Stimulated activated CD4-positive, alpha-beta T cell treated with anti-CD3 and anti-CD28 coated beads, Interleukin-4, amount 100 ng/mL, for 24 hours (primary cell): ENCODE measurements around the gene SHROOM2.
"Not testable (repeated sequence)": the region's sequence is repeated elsewhere in the genome, so short reads cannot be mapped to it uniquely, and the experiment has no call there.

Experiments used
- DNase-seq: peaks from one replicate; pipeline ENCODE4 v3.0.0-alpha.2; 2020

The SHROOM2 gene

GRCh38 chrX:9842541-9842940, 56.3 kb downstream of the SHROOM2 start:
- DNase-seq: no peak

GRCh38 chrX:9844936-9845577, 58.8 kb downstream of the SHROOM2 start:
- no peak for DNase-seq

GRCh38 chrX:9845578-9845952, 59.3 kb downstream of the SHROOM2 start:
- no peak for DNase-seq

- DNase-seq: no peak
Measured at GRCh38 chrX:9846631-9847030, 60.4 kb downstream of the SHROOM2 start.

GRCh38 chrX:9847071-9847470, 60.8 kb downstream of the SHROOM2 start:
- DNase-seq: no peak

GRCh38 chrX:9848718-9849479, 62.7 kb downstream of the SHROOM2 start:
- no peak for DNase-seq

GRCh38 chrX:9851890-9852289, 65.7 kb downstream of the SHROOM2 start:
- no peak for DNase-seq

- DNase-seq: no peak
Measured at GRCh38 chrX:9853307-9853706, 67.1 kb downstream of the SHROOM2 start.

GRCh38 chrX:9855561-9856283, 69.5 kb downstream of the SHROOM2 start:
- DNase-seq: no peak

- DNase-seq: no peak
Measured at GRCh38 chrX:9856588-9856987, 70.4 kb downstream of the SHROOM2 start.

- no peak for DNase-seq
Measured at GRCh38 chrX:9857575-9858474, 71.6 kb downstream of the SHROOM2 start.

GRCh38 chrX:9858684-9859083, 72.5 kb downstream of the SHROOM2 start:
- DNase-seq: not testable (repeated sequence)

GRCh38 chrX:9859711-9860555, 73.7 kb downstream of the SHROOM2 start:
- DNase-seq: no peak

- DNase-seq: no peak
Measured at GRCh38 chrX:9860826-9861225, 74.6 kb downstream of the SHROOM2 start.

- DNase-seq: no peak
Measured at GRCh38 chrX:9861711-9862110, 75.5 kb downstream of the SHROOM2 start.

GRCh38 chrX:9862525-9862924, 76.3 kb downstream of the SHROOM2 start:
- DNase-seq: no peak

GRCh38 chrX:9862953-9863352, 76.7 kb downstream of the SHROOM2 start:
- no peak for DNase-seq

GRCh38 chrX:9864011-9864410, 77.8 kb downstream of the SHROOM2 start:
- DNase-seq: no peak

GRCh38 chrX:9865804-9866472, 79.7 kb downstream of the SHROOM2 start:
- no peak for DNase-seq

GRCh38 chrX:9866633-9867032, 80.4 kb downstream of the SHROOM2 start:
- DNase-seq: no peak

GRCh38 chrX:9867226-9867625, 81.0 kb downstream of the SHROOM2 start:
- DNase-seq: no peak
